Muscle of arm (tissue), 12 donors: ENCODE measurements around the gene LPAR3. TPM values are rescaled to one million over a fixed set of nuclear protein-coding genes. Genes with fewer than 3 reads are reported as not detected.

Source experiments
- DNase-seq: peaks from one replicate; pipeline ENCODE4 v3.0.0-alpha.2; 2013
- polyA plus RNA-seq, 12 donors: library from polyadenylated mRNA; unstranded; fragments of 120-200 nt; gene quantifications; one replicate each; pipeline ENCODE4 v1.2.1, GENCODE V29; 2013; ENCODE audit not compliant: insufficient read length in 12 of 12

LPAR3 gene
- polyA plus RNA-seq, 12 donors: 0.07 to 1.7 (median 0.18) TPM; not detected in 3

DNA sequence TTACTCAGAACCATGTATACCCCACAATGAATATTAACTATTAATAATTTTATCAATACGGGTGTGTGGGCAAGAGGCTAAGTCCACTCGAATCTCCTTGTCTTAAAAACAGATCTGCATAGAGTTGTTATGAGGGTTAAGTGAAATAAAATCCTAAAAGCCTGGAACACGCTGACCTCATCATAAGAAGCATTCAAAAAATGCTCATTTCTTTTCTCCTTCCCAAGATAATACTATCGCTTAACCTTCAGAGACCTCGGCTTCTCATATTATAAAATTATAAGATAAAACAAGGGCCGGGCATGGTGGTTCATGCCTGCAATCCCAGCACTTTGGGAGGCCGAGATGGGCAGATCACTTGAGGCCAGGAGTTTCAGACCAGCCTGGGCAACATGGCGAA lies 35.1 kb downstream of the LPAR3 start:
- no peak for DNase-seq

GRCh38 chr1:84856726-84857270 lies 36.2 kb downstream of the LPAR3 start:
- DNase-seq: no peak

DNA sequence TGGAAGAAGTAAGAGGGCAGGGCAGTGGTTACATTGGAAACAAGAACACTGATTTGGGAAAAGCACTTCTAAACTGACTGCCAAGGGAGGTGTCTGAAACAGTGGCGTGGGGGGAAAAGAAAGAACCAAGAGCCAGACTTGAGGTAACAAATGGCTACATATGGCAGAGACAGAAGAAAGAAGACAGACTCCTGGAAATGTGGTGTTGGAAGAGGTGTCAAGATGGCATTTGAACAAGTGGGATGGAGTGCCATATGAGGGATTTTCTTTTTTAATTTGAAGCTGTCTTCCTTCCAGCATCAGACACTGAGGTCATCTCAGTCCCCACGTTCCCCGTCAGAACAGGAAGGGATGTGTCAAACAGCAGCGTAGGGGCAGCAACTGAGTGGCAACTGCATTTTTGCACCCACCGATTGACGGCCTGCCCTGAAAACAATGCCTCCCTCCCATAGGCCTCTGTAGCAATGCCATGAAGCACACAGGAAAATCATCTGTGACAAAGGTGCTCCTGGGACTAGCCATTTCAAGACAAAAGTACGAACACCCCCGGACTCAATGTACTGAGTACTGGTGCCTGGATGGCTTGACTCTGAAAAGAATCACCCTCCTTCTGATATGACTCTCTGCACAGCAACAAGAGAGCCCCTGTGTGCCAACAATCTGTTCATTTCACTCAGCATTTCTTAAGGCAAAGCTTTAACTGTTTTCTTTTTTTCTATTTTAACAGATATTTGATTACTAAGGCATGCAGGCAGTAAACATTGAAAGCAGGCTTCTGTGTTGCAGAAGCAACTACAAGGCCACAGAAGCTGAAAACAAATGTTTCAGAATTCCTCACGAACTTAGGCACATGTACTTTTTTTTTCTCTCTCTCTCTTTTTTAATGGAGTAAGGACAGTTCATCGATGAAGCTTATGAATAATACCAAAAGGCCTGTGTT lies 37.0 kb downstream of the LPAR3 start:
- no peak for DNase-seq

GRCh38 chr1:84855168-84855567 lies 37.8 kb downstream of the LPAR3 start:
- no peak for DNase-seq

DNA sequence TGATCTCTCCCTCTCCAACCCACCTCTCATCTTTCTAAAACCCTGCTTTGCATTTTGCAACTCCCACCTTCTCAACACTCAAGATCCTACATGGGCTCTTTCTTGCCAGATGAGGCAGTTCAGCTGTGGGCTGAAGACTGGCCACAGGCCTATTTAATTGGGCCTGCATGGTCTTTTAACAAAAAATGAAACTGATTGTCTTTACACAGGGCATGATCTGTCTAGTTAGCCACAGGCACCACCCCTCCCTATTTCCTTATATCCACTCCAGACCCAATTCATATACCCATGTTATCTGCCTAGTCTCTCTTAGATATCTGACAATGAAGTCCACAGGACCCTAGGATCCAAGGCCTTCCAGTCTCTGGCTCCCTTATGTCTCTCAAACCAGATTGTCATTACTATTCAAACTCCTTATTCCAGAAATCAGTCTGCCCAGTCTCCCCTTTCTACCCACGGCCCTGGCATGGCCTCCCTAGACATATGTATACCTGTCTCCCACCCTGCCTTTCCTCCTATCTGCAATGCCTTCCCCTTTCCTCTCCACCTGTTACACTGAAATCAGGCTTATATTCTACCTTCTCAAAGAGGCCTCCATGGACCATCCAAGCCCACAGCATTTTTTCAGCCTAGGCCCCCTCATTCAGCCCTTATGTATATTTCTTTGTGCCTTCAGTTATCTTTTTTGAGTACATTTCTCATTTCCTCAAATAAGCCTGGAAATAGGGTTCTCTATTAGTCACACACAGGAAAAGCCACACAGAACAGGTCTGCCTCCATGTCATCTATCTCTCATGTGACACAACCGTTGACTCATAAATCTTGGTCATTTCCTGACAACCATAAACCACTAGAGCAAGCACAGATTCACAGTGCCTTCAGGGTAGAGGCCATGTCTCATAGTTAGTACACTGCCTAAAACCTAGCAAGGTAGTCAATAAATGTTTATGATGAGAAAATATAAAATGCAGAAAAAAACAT lies 39.0 kb downstream of the LPAR3 start:
- no peak for DNase-seq

DNA sequence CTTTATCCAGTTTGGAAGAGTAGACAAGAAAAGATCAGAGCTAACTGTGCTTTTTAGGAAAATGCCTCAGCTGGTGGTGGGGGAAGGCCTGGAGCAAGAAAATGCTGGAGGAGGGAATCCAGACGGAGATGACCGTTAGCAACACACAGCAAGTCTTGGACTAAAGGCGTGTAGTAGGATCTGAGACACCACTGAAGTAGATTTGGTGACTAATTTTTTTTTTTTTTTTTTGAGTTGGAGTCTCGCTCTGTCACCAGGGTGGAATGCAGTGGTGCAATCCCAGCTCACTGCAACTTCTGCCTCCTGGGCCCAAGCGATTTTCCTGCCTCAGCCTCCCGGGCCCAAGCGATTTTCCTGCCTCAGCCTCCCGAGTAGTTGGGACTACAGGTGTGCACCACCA lies 41.2 kb downstream of the LPAR3 start:
- DNase-seq: no peak

- DNase-seq: no peak
Observed at GRCh38 chr1:84849357-84849975, 43.5 kb downstream of the LPAR3 start.

DNA sequence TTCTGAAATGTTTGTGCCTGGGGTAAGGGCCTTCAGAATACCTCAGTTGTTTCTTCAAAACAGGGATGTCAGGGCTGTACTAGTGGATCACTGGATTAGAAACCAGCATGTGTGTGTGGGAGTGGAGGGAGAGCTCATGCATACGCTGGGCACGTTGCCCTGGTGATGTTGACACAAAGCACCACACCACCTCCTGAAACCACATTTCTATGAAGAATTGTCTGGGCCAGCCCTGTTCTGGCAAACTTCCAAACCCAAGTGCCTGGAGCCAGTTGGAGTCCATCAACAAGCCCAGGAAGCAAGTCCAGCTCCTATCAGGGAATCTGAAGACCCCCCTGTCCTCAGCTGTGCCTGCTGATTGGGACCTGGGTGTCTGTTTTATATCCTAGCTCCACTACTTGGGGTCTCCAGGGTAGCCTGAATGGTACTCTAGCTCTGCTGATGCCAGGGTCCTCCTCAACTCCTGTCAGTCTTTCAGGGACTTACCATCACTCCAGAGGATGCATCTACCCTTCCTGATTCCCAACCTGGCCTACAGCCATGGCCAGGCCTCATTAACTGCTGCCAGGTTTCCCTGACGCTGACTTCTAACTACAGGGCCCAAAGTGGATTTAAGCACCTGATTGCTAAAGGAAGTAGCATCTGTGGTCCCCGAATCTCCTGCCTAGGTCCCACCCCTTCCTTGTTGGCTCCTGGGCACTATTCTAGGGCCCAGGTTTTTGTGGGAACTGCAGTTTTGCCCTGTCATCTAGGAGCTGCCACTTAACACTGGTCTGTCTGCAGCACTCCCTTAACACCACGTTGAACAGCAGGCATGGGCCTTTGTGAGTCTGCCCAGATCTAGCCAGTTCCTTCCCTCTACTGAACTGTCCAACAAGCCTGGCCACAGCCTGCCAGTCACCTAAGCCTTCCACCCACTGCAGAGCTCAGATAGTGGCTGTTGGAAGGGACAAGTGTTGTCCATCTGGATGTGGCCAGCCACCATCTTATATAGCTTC lies 45.5 kb downstream of the LPAR3 start:
- DNase-seq: no peak

DNA sequence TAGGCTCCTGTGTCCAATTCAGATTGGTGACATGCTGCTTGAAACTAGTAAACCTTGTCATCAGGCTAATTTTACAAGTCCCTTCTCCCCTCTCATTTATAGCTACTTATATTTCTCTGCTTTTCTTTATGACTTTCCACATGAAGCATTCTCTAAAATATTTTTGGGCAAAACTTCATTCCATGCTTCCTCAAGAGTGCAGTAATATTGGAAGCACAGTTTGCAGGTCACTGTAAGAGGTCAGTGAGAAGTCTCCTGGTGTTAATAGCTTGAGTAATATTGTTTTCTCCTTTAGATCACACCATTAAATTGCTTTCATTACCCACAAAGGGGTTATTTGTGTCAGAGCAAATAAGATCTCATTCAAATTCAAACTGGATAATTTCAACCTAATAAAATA lies 46.6 kb downstream of the LPAR3 start:
- DNase-seq: no peak

GRCh38 chr1:84845357-84845756 lies 47.6 kb downstream of the LPAR3 start:
- no peak for DNase-seq

GRCh38 chr1:84844094-84844493 lies 48.9 kb downstream of the LPAR3 start:
- no peak for DNase-seq

GRCh38 chr1:84842748-84843231 lies 50.2 kb downstream of the LPAR3 start:
- no peak for DNase-seq

GRCh38 chr1:84841971-84842370 lies 51.0 kb downstream of the LPAR3 start:
- no peak for DNase-seq

DNA sequence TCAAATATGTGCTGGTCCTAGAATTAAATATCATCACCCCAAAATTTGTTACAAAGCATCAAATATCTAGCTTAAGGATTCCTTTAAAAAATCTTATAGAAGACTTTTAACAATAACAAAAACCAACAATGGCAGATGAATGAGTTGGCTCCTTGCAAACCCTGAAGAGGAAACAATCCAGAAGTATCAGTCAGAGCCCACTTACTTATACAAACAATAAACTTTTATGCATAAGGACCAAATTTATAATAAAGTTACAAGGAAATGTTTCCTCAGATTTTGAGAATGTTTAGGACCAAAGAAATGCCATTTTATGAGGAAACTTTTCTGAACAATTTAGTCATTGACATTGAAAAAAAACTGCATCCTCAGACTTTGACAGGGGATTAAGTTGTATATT lies 52.7 kb downstream of the LPAR3 start:
- DNase-seq: no peak

- no peak for DNase-seq
Observed at GRCh38 chr1:84839544-84839943, 53.5 kb downstream of the LPAR3 start.

DNA sequence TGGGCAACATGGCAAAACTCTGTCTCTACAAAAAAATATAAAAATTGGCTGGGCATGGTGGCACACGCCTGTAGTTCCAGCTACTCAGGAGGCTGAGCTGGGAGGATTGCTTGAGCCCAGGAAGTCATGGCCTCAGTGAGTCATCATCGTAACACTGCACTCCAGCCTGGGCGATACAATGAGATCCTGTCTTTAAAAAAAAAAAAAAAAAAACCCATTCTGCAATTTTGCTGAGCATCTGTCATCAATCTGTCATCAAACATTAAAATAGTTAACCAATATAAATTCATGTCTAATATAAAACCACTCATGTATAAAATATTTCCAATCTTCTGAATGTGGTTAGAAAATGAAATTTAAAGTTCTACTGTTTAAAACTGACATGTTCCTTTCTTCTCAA lies 56.9 kb downstream of the LPAR3 start:
- DNase-seq: no peak

- no peak for DNase-seq
Observed at GRCh38 chr1:84835169-84835568, 57.8 kb downstream of the LPAR3 start.

GRCh38 chr1:84834419-84835064 lies 58.5 kb downstream of the LPAR3 start:
- no peak for DNase-seq

GRCh38 chr1:84833194-84833593 lies 59.8 kb downstream of the LPAR3 start:
- no peak for DNase-seq

- no peak for DNase-seq
Observed at GRCh38 chr1:84830136-84830535, 62.9 kb downstream of the LPAR3 start.
